HepG2 (cell line): Measurements from ENCODE around the gene CARMIL1. TPM values are rescaled to one million over a fixed set of nuclear protein-coding genes. Genes with fewer than 3 reads are reported as not detected.

Experiments used
- AKNA ChIP-seq: sonication (generic); formaldehyde crosslinking; IDR thresholded peaks from 2 replicates; pipeline ENCODE4 v1.4.0; 2020; ENCODE audit warnings: missing genetic modification reagents, borderline replicate concordance
- FOXO1 ChIP-seq: sonication (generic); formaldehyde crosslinking; IDR thresholded peaks from 2 replicates; pipeline ENCODE4 v1.4.0; 2020; ENCODE audit warnings: missing genetic modification reagents
- HNF4G ChIP-seq, 2 experiments: sonication (generic) in 1 of 2; formaldehyde crosslinking in 1 of 2; IDR thresholded peaks; 2 replicates each; pipeline versions ENCODE4 v1.4.0 to v1.6.1; 2011 to 2020; ENCODE audit warnings: borderline replicate concordance in 2 of 2, low read depth in 2 of 2, mild to moderate bottlenecking in 2 of 2, low read length in 1 of 2, missing genetic modification reagents in 1 of 2, moderate library complexity in 1 of 2
- KDM3A ChIP-seq: IDR thresholded peaks from 2 replicates; pipeline ENCODE4 v1.6.1; 2018; ENCODE audit warnings: low read depth, missing compliant biosample characterization
- MLLT10 ChIP-seq: sonication (generic); formaldehyde crosslinking; IDR thresholded peaks from 2 replicates; pipeline ENCODE4 v1.4.0; 2020; ENCODE audit warnings: missing genetic modification reagents
- NR3C1 ChIP-seq: sonication (generic); formaldehyde crosslinking; IDR thresholded peaks from 2 replicates; pipeline ENCODE4 v1.4.0; 2020; ENCODE audit warnings: missing genetic modification reagents
- POGK ChIP-seq: sonication (generic); formaldehyde crosslinking; conservative IDR thresholded peaks from 2 replicates; pipeline ENCODE4 v1.8.0; 2022; ENCODE audit warnings: mild to moderate bottlenecking, moderate library complexity, missing genetic modification reagents
- REPIN1 ChIP-seq: sonication (generic); formaldehyde crosslinking; IDR thresholded peaks from 2 replicates; pipeline ENCODE4 v1.8.0; 2022; ENCODE audit warnings: missing genetic modification reagents, low read depth, mild to moderate bottlenecking, borderline replicate concordance
- STAT5B ChIP-seq: sonication (generic); formaldehyde crosslinking; IDR thresholded peaks from 2 replicates; pipeline ENCODE4 v1.4.0; 2020; ENCODE audit warnings: missing genetic modification reagents
- ZNF260 ChIP-seq: sonication (generic); formaldehyde crosslinking; IDR thresholded peaks from 2 replicates; pipeline ENCODE4 v1.4.0; 2020; ENCODE audit warnings: missing genetic modification reagents, low read depth, mild to moderate bottlenecking, borderline replicate concordance
- ZNF350 ChIP-seq: sonication (generic); formaldehyde crosslinking; IDR thresholded peaks from 2 replicates; pipeline ENCODE4 v1.4.0; 2020; ENCODE audit warnings: mild to moderate bottlenecking, low read depth, missing genetic modification reagents, borderline replicate concordance
- ZNF432 ChIP-seq: sonication (generic); formaldehyde crosslinking; IDR thresholded peaks from 2 replicates; pipeline ENCODE4 v1.5.0; 2020; ENCODE audit warnings: missing genetic modification reagents, mild to moderate bottlenecking, borderline replicate concordance
- ZNF570 ChIP-seq: sonication (generic); formaldehyde crosslinking; IDR thresholded peaks from 2 replicates; pipeline ENCODE4 v1.4.0; 2020; ENCODE audit warnings: mild to moderate bottlenecking, missing genetic modification reagents, borderline replicate concordance
- ZNF607 ChIP-seq: sonication (generic); formaldehyde crosslinking; IDR thresholded peaks from 2 replicates; pipeline ENCODE4 v1.5.1; 2020; ENCODE audit warnings: missing genetic modification reagents, mild to moderate bottlenecking, borderline replicate concordance
- ZNF790 ChIP-seq: sonication (generic); formaldehyde crosslinking; IDR thresholded peaks from 2 replicates; pipeline ENCODE4 v1.8.0; 2022; ENCODE audit warnings: missing genetic modification reagents, mild to moderate bottlenecking, borderline replicate concordance
- ZNF883 ChIP-seq: sonication (generic); formaldehyde crosslinking; IDR thresholded peaks from 2 replicates; pipeline ENCODE4 v1.5.1; 2020; ENCODE audit warnings: mild to moderate bottlenecking, missing genetic modification reagents; ENCODE audit errors: not compliant biosample characterization
- polyA plus RNA-seq, 8 experiments: library from polyadenylated mRNA; depleted of rRNA in 3 of 8; stranded (reverse) in 7 of 8; unstranded in 1 of 8; fragments of >200 nt; fragmentation: Illumina TruSeq in 4 of 8; extraction: Trizol in 4 of 8; gene quantifications; 2 replicates each; pipeline versions ENCODE4 v1.2.1 to v1.2.3, GENCODE V29; 2011 to 2016; ENCODE audit warnings: low read depth in 4 of 8, missing spikeins in 1 of 8, mixed read lengths in 1 of 8; ENCODE audit not compliant: insufficient read depth in 1 of 8
- total RNA-seq, 5 experiments: library from RNA; depleted of rRNA; stranded (reverse); fragments of >200 nt; fragmentation: Illumina TruSeq; extraction: Trizol; gene quantifications; 2 replicates each; pipeline ENCODE4 v1.2.3, GENCODE V29; 2016; ENCODE audit warnings: low read depth in 1 of 5
- TF ChIP-seq, protein P1 (sequence below): sonication (generic); formaldehyde crosslinking; conservative IDR thresholded peaks from 2 replicates; pipeline ENCODE4 v1.8.0; 2022; ENCODE audit warnings: low read depth, missing genetic modification reagents
- TF ChIP-seq, protein P2 (sequence below): sonication (generic); formaldehyde crosslinking; IDR thresholded peaks from 2 replicates; pipeline ENCODE4 v1.8.1; 2022; ENCODE audit warnings: low read depth, mild to moderate bottlenecking, missing genetic modification reagents

The CARMIL1 gene
- total and polyA plus RNA-seq, 2 of the 13 experiments (the other 11 are each of a cell fraction or from before 2014, with no cell fraction given): 1.8 to 2.6 TPM

DNA sequence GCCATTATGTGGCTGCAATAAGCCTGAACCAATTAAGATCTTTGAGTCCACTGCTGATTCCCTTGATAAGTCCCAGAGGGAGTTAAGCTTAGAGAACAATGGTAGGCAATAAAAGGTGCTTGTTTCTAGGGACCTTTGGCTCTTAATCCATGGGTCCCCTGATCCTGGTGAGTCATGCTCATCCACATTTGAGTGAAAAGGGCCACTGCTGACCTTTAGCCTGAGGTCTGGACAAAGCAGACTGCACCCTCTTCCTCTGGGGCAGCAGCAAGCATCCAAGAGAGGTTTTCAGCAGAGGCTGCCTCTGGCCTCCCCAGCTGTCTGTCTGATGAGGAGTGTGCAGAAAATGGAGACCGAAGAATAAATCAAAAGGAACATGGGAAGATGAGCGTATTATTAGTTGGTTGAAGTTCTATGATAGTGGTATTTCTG, 356.7 kb downstream of the CARMIL1 start (continued):
- TF ChIP-seq, protein P1, sequence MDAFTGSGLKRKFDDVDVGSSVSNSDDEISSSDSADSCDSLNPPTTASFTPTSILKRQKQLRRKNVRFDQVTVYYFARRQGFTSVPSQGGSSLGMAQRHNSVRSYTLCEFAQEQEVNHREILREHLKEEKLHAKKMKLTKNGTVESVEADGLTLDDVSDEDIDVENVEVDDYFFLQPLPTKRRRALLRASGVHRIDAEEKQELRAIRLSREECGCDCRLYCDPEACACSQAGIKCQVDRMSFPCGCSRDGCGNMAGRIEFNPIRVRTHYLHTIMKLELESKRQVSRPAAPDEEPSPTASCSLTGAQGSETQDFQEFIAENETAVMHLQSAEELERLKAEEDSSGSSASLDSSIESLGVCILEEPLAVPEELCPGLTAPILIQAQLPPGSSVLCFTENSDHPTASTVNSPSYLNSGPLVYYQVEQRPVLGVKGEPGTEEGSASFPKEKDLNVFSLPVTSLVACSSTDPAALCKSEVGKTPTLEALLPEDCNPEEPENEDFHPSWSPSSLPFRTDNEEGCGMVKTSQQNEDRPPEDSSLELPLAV (CRISPR knock-in tag): no peak
- TF ChIP-seq ZNF883 (CRISPR knock-in tag) (no peak), ZNF432 (CRISPR knock-in tag) (no peak), ZNF790 (no peak), ZNF570 (CRISPR knock-in tag) (no peak), HNF4G (IDR thresholded peaks at IDR 0.05; ENCODE audit: borderline replicate concordance, low read depth, low read length) (peak; percentile 99), HNF4G (CRISPR knock-in tag; IDR thresholded peaks at IDR 0.05; ENCODE audit: borderline replicate concordance, low read depth) (peak; percentile 96; the same call in 1 of the 2 replicates), ZNF350 (CRISPR knock-in tag) (no peak), REPIN1 (CRISPR knock-in tag) (0 out of 2 replicates have a peak, but pooled peaks have one; percentile 35), AKNA (CRISPR knock-in tag) (no peak), ZNF260 (no peak), MLLT10 (no peak), STAT5B (CRISPR knock-in tag) (no peak), FOXO1 (CRISPR knock-in tag) (peak; percentile 81; the same call in 1 of the 2 replicates), POGK (CRISPR knock-in tag) (no peak), KDM3A (CRISPR knock-in tag) (peak; percentile 72; the same call in 1 of the 2 replicates), NR3C1 (CRISPR knock-in tag) (no peak), ZNF607 (CRISPR knock-in tag) (no peak)
- TF ChIP-seq, protein P2, sequence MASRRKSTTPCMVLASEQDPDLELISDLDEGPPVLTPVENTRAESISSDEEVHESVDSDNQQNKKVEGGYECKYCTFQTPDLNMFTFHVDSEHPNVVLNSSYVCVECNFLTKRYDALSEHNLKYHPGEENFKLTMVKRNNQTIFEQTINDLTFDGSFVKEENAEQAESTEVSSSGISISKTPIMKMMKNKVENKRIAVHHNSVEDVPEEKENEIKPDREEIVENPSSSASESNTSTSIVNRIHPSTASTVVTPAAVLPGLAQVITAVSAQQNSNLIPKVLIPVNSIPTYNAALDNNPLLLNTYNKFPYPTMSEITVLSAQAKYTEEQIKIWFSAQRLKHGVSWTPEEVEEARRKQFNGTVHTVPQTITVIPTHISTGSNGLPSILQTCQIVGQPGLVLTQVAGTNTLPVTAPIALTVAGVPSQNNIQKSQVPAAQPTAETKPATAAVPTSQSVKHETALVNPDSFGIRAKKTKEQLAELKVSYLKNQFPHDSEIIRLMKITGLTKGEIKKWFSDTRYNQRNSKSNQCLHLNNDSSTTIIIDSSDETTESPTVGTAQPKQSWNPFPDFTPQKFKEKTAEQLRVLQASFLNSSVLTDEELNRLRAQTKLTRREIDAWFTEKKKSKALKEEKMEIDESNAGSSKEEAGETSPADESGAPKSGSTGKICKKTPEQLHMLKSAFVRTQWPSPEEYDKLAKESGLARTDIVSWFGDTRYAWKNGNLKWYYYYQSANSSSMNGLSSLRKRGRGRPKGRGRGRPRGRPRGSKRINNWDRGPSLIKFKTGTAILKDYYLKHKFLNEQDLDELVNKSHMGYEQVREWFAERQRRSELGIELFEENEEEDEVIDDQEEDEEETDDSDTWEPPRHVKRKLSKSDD (CRISPR knock-in tag): no peak
